Esophagus muscularis mucosa (tissue), 4 donors: ENCODE measurements around the gene GUCA2B. TPM values are rescaled to one million over a fixed set of nuclear protein-coding genes. Genes with fewer than 3 reads are reported as not detected.

ENCODE experiments used
- DNase-seq: peaks from one replicate; pipeline ENCODE4 v3.0.0-alpha.2; 2017; ENCODE audit errors: extremely low spot score
- H3K27ac ChIP-seq, 4 donors: fragments of 200-600 bp; sonication (generic); replicated peaks in 1 of 4; 1 replicate in 3 of 4; 2 replicates in 1 of 4; pipeline ENCODE4 v1.5.1; 2016 to 2019; ENCODE audit warnings: mild to moderate bottlenecking in 1 of 4
- H3K27me3 ChIP-seq, 4 donors: fragments of 200-600 bp; sonication (generic); one replicate each; pipeline versions ENCODE4 v1.5.1 to v1.6.0; 2016 to 2019
- H3K36me3 ChIP-seq, 4 donors: fragments of 200-600 bp; sonication (generic); one replicate each; pipeline ENCODE4 v1.5.1; 2016 to 2019
- H3K4me1 ChIP-seq, 4 donors: fragments of 200-600 bp; sonication (generic); one replicate each; pipeline ENCODE4 v1.5.1; 2016 to 2019
- H3K4me3 ChIP-seq, 4 donors: fragments of 200-600 bp; sonication (generic); 1 replicate in 2 of 4; 2 replicates in 2 of 4; pipeline ENCODE4 v1.5.1; 2016 to 2019; ENCODE audit warnings: mild to moderate bottlenecking in 4 of 4, moderate library complexity in 1 of 4
- H3K9me3 ChIP-seq, 4 donors: fragments of 200-600 bp; sonication (generic); 1 replicate in 3 of 4; 2 replicates in 1 of 4; pipeline ENCODE4 v1.5.1; 2016 to 2019
- CTCF ChIP-seq, 3 experiments: fragments of 200-600 bp in 2 of 3; fragments of 450-650 bp in 1 of 3; sonication (generic) in 2 of 3; IDR thresholded peaks; one replicate each; pipeline ENCODE4 v1.5.1; 2017 to 2019; ENCODE audit warnings: antibody characterized with exemption in 3 of 3, mild to moderate bottlenecking in 2 of 3, moderate library complexity in 1 of 3
- EP300 ChIP-seq: sonication (generic); formaldehyde crosslinking; IDR thresholded peaks from one replicate; pipeline ENCODE4 v1.6.1; 2017; ENCODE audit warnings: antibody characterized with exemption
- POLR2A ChIP-seq: fragments of 450-650 bp; IDR thresholded peaks from one replicate; pipeline ENCODE4 v1.6.1; 2017; ENCODE audit warnings: antibody characterized with exemption, moderate library complexity, mild to moderate bottlenecking, low read depth
- POLR2AphosphoS5 ChIP-seq, 2 donors: sonication (generic); formaldehyde crosslinking; IDR thresholded peaks; one replicate each; pipeline ENCODE4 v1.6.1; 2017; ENCODE audit warnings: antibody characterized with exemption in 2 of 2
- WGBS: methylation state at CpG from one replicate; pipeline ENCODE4 v1.1.5; 2018; 5-methylcytosine and 5-hydroxymethylcytosine counted together
- intact Hi-C: fragments of 100-400 bp; cut with DNase I; formaldehyde crosslinking; loops from one replicate; pipeline ENCODE4 v1.15.1; 2023
- total RNA-seq, 4 donors: library from RNA; depleted of rRNA; stranded (reverse); fragments of >200 nt; gene quantifications; one replicate each; pipeline versions ENCODE4 v1.1.0 to v1.2.1, GENCODE V29; 2016

GUCA2B gene
- total RNA-seq, 4 donors from 2014 or later, result not detected

GRCh38 chr1:42192106-42192505 is 38.9 kb downstream of the GUCA2B start:
- Histone ChIP-seq H3K27me3 (no peaks in the 10 kb centered on the region), H3K4me3 (no peak overlapping the region), H3K27ac (no peak overlapping the region), H3K9me3 (no peaks in the 10 kb centered on the region), H3K36me3 (peaks cover 11 to 79% (median 51%) of the 10 kb centered on the region in 4 donors), H3K4me1 (no peaks in the 10 kb centered on the region)
- DNase-seq, result no peak
- intact Hi-C loops, result no loop called here
- TF ChIP-seq EP300 (no peak), POLR2AphosphoS5 (IDR thresholded peaks at IDR 0.05) (no peak), CTCF (IDR thresholded peaks at IDR 0.05) (no peak), POLR2A (no peak)
- WGBS, result 90% methylated on average over 4 of the region's 4 CpGs

GRCh38 chr1:42195841-42196240 is 42.6 kb downstream of the GUCA2B start:
- Histone ChIP-seq H3K9me3 (no peaks in the 10 kb centered on the region), H3K27me3 (no peaks in the 10 kb centered on the region), H3K4me3 (no peak overlapping the region), H3K27ac (no peak overlapping the region), H3K36me3 (peaks cover 6 to 60% (median 31%) of the 10 kb centered on the region in 4 donors), H3K4me1 (no peaks in the 10 kb centered on the region)
- intact Hi-C loops, result no loop called here
- WGBS, result 90% methylated on average over 3 of the region's 3 CpGs
- DNase-seq, result no peak
- TF ChIP-seq POLR2A (no peak), POLR2AphosphoS5 (IDR thresholded peaks at IDR 0.05) (no peak), CTCF (IDR thresholded peaks at IDR 0.05) (no peak), EP300 (no peak)

GRCh38 chr1:42198251-42198650 is 45.0 kb downstream of the GUCA2B start:
- DNase-seq, result no peak
- TF ChIP-seq CTCF (IDR thresholded peaks at IDR 0.05) (no peak), POLR2AphosphoS5 (IDR thresholded peaks at IDR 0.05) (no peak), POLR2A (no peak), EP300 (no peak)
- H3K36me3 ChIP-seq, result peaks cover 0 to 56% (median 29%) of the 10 kb centered on the region in 4 donors
- no peak overlapping the region for H3K4me3 ChIP-seq
- no peaks in the 10 kb centered on the region for H3K9me3 ChIP-seq
- H3K4me1 ChIP-seq, result no peaks in the 10 kb centered on the region
- WGBS, result 92% methylated on average over 5 of the region's 5 CpGs
- intact Hi-C loops, result no loop called here
- H3K27ac ChIP-seq, result no peak overlapping the region
- no peaks in the 10 kb centered on the region for H3K27me3 ChIP-seq

GRCh38 chr1:42201986-42202385 is 48.8 kb downstream of the GUCA2B start:
- DNase-seq, result no peak
- intact Hi-C loops, result no loop called here
- Histone ChIP-seq H3K27ac (no peak overlapping the region), H3K4me3 (no peak overlapping the region), H3K27me3 (no peaks in the 10 kb centered on the region), H3K4me1 (peaks cover 0 to 4% (median 0%) of the 10 kb centered on the region in 4 donors), H3K9me3 (no peaks in the 10 kb centered on the region), H3K36me3 (peaks cover 0 to 29% (median 14%) of the 10 kb centered on the region in 4 donors)
- TF ChIP-seq EP300 (no peak), POLR2A (no peak), POLR2AphosphoS5 (IDR thresholded peaks at IDR 0.05) (no peak), CTCF (IDR thresholded peaks at IDR 0.05) (no peak)

Other genes with a start within 250 kb of the GUCA2B start
- 1 to 10 TPM; 1.4 to 3.0 (median 2.3) TPM for gene HIVEP3, start 234.5 kb upstream of the GUCA2B start, total RNA-seq
- gene GUCA2A, start 11.3 kb downstream of the GUCA2B start, total RNA-seq, result not detected
- 10 to 100 TPM; 34.5 to 40.0 (median 36.1) TPM for gene FOXJ3, start 181.8 kb downstream of the GUCA2B start, total RNA-seq
- 1 to 10 TPM; 1.8 to 5.3 (median 3.4) TPM for gene RIMKLA, start 227.4 kb downstream of the GUCA2B start, total RNA-seq